HG02610 (cell line): ENCODE measurements around the gene GAK.
"Not testable (repeated sequence)": the region's sequence is repeated elsewhere in the genome, so short reads cannot be mapped to it uniquely, and the experiment has no call there.

Experiments used
- ATAC-seq: cut with Tn5 transposase; IDR thresholded peaks from one replicate; pipeline ENCODE4 v1.9.1; 2021; ENCODE audit warnings: mild to moderate bottlenecking, moderate library complexity; ENCODE audit not compliant: unreplicated experiment

Gene GAK

GRCh38 chr4:931960-932712, at the start of gene GAK, which contains the start of gene TMEM175:
GAK (minus strand) TSS chr4:932316; CDS start chr4:932187, 129 bp downstream.
TMEM175 (plus strand) TSS chr4:932460; CDS start chr4:947740, 15,280 bp downstream.
- peak; percentile 83 for ATAC-seq

- ATAC-seq, result no peak
Observed at GRCh38 chr4:978957-979701, 47.0 kb upstream of the GAK start.

- ATAC-seq, result not testable (repeated sequence)
Observed at GRCh38 chr4:976016-976415, 43.9 kb upstream of the GAK start.

GRCh38 chr4:974668-975067, 42.6 kb upstream of the GAK start:
- no peak for ATAC-seq

GRCh38 chr4:973431-974397, 41.6 kb upstream of the GAK start, which contains the start of gene DGKQ:
DGKQ (minus strand) TSS chr4:973569; CDS start chr4:973482, 87 bp downstream.
- ATAC-seq, result peak; percentile 60

GRCh38 chr4:972651-973424, 40.7 kb upstream of the GAK start:
- peak; percentile 28 for ATAC-seq

GRCh38 chr4:971666-972500, 39.8 kb upstream of the GAK start:
- no peak for ATAC-seq

GRCh38 chr4:970854-971520, 38.9 kb upstream of the GAK start:
- no peak for ATAC-seq

- ATAC-seq, result no peak
Observed at GRCh38 chr4:970046-970745, 38.1 kb upstream of the GAK start.

- ATAC-seq, result no peak
Observed at GRCh38 chr4:968621-969394, 36.7 kb upstream of the GAK start.

- ATAC-seq, result no peak
Observed at GRCh38 chr4:968221-968620, 36.1 kb upstream of the GAK start.

GRCh38 chr4:967113-968104, 35.3 kb upstream of the GAK start:
- ATAC-seq, result no peak

GRCh38 chr4:966266-967112, 34.4 kb upstream of the GAK start:
- no peak for ATAC-seq

- no peak for ATAC-seq
Observed at GRCh38 chr4:965766-966134, 33.6 kb upstream of the GAK start.

- ATAC-seq, result no peak
Observed at GRCh38 chr4:965048-965765, 33.1 kb upstream of the GAK start.
